ENCODE measurements around the gene PITPNM3. TPM values are rescaled to one million over a fixed set of nuclear protein-coding genes. Genes with fewer than 3 reads are reported as not detected.

PITPNM3 gene
- polyA plus RNA-seq, 1 donor from 2014 or later, result 3.0 TPM

DNA sequence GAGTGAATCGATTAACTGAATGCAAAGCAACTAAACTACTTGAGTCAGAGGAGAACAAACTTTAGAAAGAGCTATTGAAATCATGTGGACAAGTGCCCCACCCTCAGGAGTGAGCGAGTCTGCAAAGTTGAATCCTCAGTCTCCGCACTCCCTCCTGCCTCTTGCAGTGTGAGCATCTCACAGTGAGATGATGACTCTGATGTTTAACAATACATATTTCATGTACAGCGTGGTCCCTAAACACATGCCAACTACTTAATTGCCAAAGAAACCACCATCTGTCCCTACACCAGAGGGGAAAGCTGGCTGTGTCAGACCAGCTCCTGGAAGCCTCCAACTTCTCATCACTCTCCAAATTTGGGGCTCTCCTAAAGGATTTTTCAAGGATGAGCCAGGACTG, 80.9 kb downstream of the PITPNM3 start:
- no peaks in the 10 kb centered on the region for H3K9me2 ChIP-seq (ENCODE audit: insufficient read depth, low read length)
- no peak overlapping the region for H3K4me2 ChIP-seq (ENCODE audit: low read length)
- H3K27ac ChIP-seq (ENCODE audit: low read length), result no peak overlapping the region
- H2AFZ ChIP-seq (ENCODE audit: low read depth, low read length), result no peak overlapping the region
- H3K9ac ChIP-seq (ENCODE audit: low read length), result no peak overlapping the region
- H3K4me3 ChIP-seq (ENCODE audit: low read length), result no peak overlapping the region
- H3K9me3 ChIP-seq (ENCODE audit: low read length), result no peaks in the 10 kb centered on the region
- no peaks in the 10 kb centered on the region for H3K27me3 ChIP-seq (ENCODE audit: insufficient read depth, low read depth, low read length)
- no peaks in the 10 kb centered on the region for H3K36me3 ChIP-seq (ENCODE audit: insufficient read depth, low read length)
- TF ChIP-seq CTCF (IDR thresholded peaks at IDR 0.05; ENCODE audit: poor library complexity, severe bottlenecking) (no peak), TAF1 (IDR thresholded peaks at IDR 0.05; ENCODE audit: low read depth) (no peak), EP300 (conservative IDR thresholded peaks at IDR 0.05; ENCODE audit: poor library complexity, severe bottlenecking) (no peak), POLR2AphosphoS5 (IDR thresholded peaks at IDR 0.05) (no peak), MXI1 (conservative IDR thresholded peaks at IDR 0.05; ENCODE audit: poor library complexity, severe bottlenecking) (no peak), EZH2 (IDR thresholded peaks at IDR 0.05; ENCODE audit: borderline replicate concordance, insufficient read depth, low read length, poor library complexity, severe bottlenecking) (no peak), SMC3 (conservative IDR thresholded peaks at IDR 0.05; ENCODE audit: poor library complexity) (no peak), RAD21 (conservative IDR thresholded peaks at IDR 0.05) (no peak)
- TF ChIP-seq, protein P1, sequence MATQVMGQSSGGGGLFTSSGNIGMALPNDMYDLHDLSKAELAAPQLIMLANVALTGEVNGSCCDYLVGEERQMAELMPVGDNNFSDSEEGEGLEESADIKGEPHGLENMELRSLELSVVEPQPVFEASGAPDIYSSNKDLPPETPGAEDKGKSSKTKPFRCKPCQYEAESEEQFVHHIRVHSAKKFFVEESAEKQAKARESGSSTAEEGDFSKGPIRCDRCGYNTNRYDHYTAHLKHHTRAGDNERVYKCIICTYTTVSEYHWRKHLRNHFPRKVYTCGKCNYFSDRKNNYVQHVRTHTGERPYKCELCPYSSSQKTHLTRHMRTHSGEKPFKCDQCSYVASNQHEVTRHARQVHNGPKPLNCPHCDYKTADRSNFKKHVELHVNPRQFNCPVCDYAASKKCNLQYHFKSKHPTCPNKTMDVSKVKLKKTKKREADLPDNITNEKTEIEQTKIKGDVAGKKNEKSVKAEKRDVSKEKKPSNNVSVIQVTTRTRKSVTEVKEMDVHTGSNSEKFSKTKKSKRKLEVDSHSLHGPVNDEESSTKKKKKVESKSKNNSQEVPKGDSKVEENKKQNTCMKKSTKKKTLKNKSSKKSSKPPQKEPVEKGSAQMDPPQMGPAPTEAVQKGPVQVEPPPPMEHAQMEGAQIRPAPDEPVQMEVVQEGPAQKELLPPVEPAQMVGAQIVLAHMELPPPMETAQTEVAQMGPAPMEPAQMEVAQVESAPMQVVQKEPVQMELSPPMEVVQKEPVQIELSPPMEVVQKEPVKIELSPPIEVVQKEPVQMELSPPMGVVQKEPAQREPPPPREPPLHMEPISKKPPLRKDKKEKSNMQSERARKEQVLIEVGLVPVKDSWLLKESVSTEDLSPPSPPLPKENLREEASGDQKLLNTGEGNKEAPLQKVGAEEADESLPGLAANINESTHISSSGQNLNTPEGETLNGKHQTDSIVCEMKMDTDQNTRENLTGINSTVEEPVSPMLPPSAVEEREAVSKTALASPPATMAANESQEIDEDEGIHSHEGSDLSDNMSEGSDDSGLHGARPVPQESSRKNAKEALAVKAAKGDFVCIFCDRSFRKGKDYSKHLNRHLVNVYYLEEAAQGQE (IDR thresholded peaks at IDR 0.05; ENCODE audit: borderline replicate concordance), result no peak
- no peaks in the 10 kb centered on the region for H3F3A ChIP-seq (ENCODE audit: insufficient read depth, low read length, poor library complexity, severe bottlenecking)
- no peaks in the 10 kb centered on the region for H3K79me2 ChIP-seq (replicated peaks; ENCODE audit: insufficient read depth, low read length)
- no peaks in the 10 kb centered on the region for H4K20me1 ChIP-seq (ENCODE audit: insufficient read depth)

DNA sequence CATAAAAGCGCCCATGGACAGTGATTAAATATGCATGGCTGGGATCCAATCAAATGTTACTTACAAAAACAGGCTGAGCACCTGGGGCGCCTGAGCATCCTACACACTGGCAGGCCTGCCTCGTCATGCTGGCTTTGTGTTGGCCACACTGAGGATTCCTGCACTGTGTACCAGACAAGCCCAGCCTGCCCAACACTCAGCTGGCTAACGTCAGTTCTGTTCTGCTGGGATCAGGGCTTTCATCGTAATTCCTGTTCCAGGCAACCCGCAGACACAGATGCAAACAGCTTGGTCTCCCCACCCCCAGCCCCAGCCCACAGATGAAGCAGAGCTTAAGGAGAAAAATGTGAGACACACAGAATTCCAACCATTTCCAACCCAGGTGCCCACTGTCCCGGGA, 81.4 kb downstream of the PITPNM3 start:
- Histone ChIP-seq H3K36me3 (ENCODE audit: insufficient read depth, low read length) (no peaks in the 10 kb centered on the region), H4K20me1 (ENCODE audit: insufficient read depth) (no peaks in the 10 kb centered on the region), H3K4me2 (ENCODE audit: low read length) (no peak overlapping the region), H3K27ac (ENCODE audit: low read length) (no peak overlapping the region), H3K9me3 (ENCODE audit: low read length) (no peaks in the 10 kb centered on the region), H3K27me3 (ENCODE audit: insufficient read depth, low read depth, low read length) (no peaks in the 10 kb centered on the region), H2AFZ (ENCODE audit: low read depth, low read length) (no peak overlapping the region), H3K9ac (ENCODE audit: low read length) (no peak overlapping the region), H3K4me3 (ENCODE audit: low read length) (no peak overlapping the region), H3K9me2 (ENCODE audit: insufficient read depth, low read length) (no peaks in the 10 kb centered on the region), H3F3A (ENCODE audit: insufficient read depth, low read length, poor library complexity, severe bottlenecking) (no peaks in the 10 kb centered on the region), H3K79me2 (replicated peaks; ENCODE audit: insufficient read depth, low read length) (no peaks in the 10 kb centered on the region)
- TF ChIP-seq EP300 (conservative IDR thresholded peaks at IDR 0.05; ENCODE audit: poor library complexity, severe bottlenecking), result no peak
- TF ChIP-seq RAD21 (conservative IDR thresholded peaks at IDR 0.05), result no peak
- no peak for TF ChIP-seq EZH2 (IDR thresholded peaks at IDR 0.05; ENCODE audit: borderline replicate concordance, insufficient read depth, low read length, poor library complexity, severe bottlenecking)
- TF ChIP-seq MXI1 (conservative IDR thresholded peaks at IDR 0.05; ENCODE audit: poor library complexity, severe bottlenecking), result no peak
- TF ChIP-seq, protein P1 (IDR thresholded peaks at IDR 0.05; ENCODE audit: borderline replicate concordance), result no peak
- no peak for TF ChIP-seq CTCF (IDR thresholded peaks at IDR 0.05; ENCODE audit: poor library complexity, severe bottlenecking)
- TF ChIP-seq SMC3 (conservative IDR thresholded peaks at IDR 0.05; ENCODE audit: poor library complexity), result no peak
- TF ChIP-seq POLR2AphosphoS5 (IDR thresholded peaks at IDR 0.05), result no peak
- TF ChIP-seq TAF1 (IDR thresholded peaks at IDR 0.05; ENCODE audit: low read depth), result no peak
